ENCODE results near the gene CPS1. TPM values are rescaled to one million over a fixed set of nuclear protein-coding genes. Genes with fewer than 3 reads are reported as not detected.

Gene CPS1
- total RNA-seq, 1 donor from 2014 or later = 8.0 TPM

DNA sequence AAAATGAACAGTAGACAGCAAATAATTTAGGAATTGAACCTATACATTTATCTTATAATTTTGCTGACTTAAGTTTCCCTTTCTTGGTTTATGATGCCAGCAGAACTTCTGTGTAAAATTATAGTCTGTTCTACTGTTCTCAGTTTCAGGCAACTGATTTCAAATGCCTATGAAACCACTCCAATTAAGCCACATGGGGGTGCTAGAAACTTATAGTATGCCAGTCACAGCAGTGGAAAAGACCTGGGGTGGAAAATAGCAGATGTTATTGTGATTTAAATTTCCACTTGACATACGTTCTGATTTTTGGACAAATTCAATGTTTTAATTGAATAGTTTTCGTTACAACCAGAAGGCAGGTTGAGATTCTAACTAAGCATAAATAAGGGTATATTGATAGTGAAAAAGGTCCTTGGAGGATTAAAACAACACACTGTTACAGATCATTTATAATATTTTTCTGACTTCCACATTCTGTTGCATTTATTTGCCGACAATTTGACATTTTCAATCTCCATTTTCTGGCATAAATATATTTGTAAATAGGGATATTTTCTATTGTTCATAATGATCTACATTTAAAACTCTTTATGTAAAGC, 61.4 kb downstream of the CPS1 start:
- DNase-seq (ENCODE audit: low read depth) (peak; percentile 27), FAIRE-seq (no peak)
- Histone ChIP-seq H3K36me3 (ENCODE audit: insufficient read depth, low read length) (no peaks in the 10 kb centered on the region), H3K27ac (ENCODE audit: low read depth, low read length) (no peak overlapping the region), H3K9me3 (ENCODE audit: insufficient read depth, low read depth, low read length) (no peaks in the 10 kb centered on the region), H3K9ac (ENCODE audit: low read length) (no peak overlapping the region), H4K20me1 (ENCODE audit: insufficient read depth, low read length) (no peaks in the 10 kb centered on the region), H3K4me3 (ENCODE audit: insufficient read depth, low read depth, low read length) (no peak overlapping the region), H3K27me3 (ENCODE audit: insufficient read depth, low read length) (no peaks in the 10 kb centered on the region), H2AFZ (ENCODE audit: low read depth, low read length) (no peak overlapping the region), H3K79me2 (ENCODE audit: insufficient read depth, low read length) (no peaks in the 10 kb centered on the region), H3K4me1 (ENCODE audit: insufficient read depth, low read length) (no peaks in the 10 kb centered on the region), H3K4me2 (ENCODE audit: low read length) (no peak overlapping the region)
- Mint-ChIP-seq H3K9me3 (ENCODE audit: unreplicated experiment) (peaks cover 3% of the 10 kb centered on the region), H3K27ac (ENCODE audit: unreplicated experiment) (no peak overlapping the region), H3K27me3 (ENCODE audit: low read depth, unreplicated experiment) (no peaks in the 10 kb centered on the region), H3K4me3 (ENCODE audit: unreplicated experiment) (no peak overlapping the region), H3K4me1 (ENCODE audit: low read depth, unreplicated experiment) (peaks cover 2% of the 10 kb centered on the region), H3K36me3 (ENCODE audit: low read depth, unreplicated experiment) (no peaks in the 10 kb centered on the region)
- TF ChIP-seq, protein P1, sequence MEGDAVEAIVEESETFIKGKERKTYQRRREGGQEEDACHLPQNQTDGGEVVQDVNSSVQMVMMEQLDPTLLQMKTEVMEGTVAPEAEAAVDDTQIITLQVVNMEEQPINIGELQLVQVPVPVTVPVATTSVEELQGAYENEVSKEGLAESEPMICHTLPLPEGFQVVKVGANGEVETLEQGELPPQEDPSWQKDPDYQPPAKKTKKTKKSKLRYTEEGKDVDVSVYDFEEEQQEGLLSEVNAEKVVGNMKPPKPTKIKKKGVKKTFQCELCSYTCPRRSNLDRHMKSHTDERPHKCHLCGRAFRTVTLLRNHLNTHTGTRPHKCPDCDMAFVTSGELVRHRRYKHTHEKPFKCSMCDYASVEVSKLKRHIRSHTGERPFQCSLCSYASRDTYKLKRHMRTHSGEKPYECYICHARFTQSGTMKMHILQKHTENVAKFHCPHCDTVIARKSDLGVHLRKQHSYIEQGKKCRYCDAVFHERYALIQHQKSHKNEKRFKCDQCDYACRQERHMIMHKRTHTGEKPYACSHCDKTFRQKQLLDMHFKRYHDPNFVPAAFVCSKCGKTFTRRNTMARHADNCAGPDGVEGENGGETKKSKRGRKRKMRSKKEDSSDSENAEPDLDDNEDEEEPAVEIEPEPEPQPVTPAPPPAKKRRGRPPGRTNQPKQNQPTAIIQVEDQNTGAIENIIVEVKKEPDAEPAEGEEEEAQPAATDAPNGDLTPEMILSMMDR (IDR thresholded peaks at IDR 0.05; ENCODE audit: insufficient read depth, low read depth, low read length) = peak; percentile 78
- no peak for TF ChIP-seq EZH2 (IDR thresholded peaks at IDR 0.05; ENCODE audit: insufficient read depth, low read length)

GRCh38 chr2:210620456-210620855, 64.1 kb downstream of the CPS1 start:
- DNase-seq (ENCODE audit: low read depth) = no peak
- Histone ChIP-seq H3K79me2 (ENCODE audit: insufficient read depth, low read length) (no peaks in the 10 kb centered on the region), H3K4me2 (ENCODE audit: low read length) (no peak overlapping the region), H3K4me1 (ENCODE audit: insufficient read depth, low read length) (no peaks in the 10 kb centered on the region), H4K20me1 (ENCODE audit: insufficient read depth, low read length) (no peaks in the 10 kb centered on the region), H2AFZ (ENCODE audit: low read depth, low read length) (no peak overlapping the region), H3K9me3 (ENCODE audit: insufficient read depth, low read depth, low read length) (no peaks in the 10 kb centered on the region), H3K9ac (ENCODE audit: low read length) (no peak overlapping the region), H3K36me3 (ENCODE audit: insufficient read depth, low read length) (no peaks in the 10 kb centered on the region), H3K27ac (ENCODE audit: low read depth, low read length) (no peak overlapping the region), H3K4me3 (ENCODE audit: insufficient read depth, low read depth, low read length) (no peak overlapping the region), H3K27me3 (ENCODE audit: insufficient read depth, low read length) (no peaks in the 10 kb centered on the region)
- H3K27me3 Mint-ChIP-seq (ENCODE audit: low read depth, unreplicated experiment) = no peaks in the 10 kb centered on the region
- TF ChIP-seq EZH2 (IDR thresholded peaks at IDR 0.05; ENCODE audit: insufficient read depth, low read length) = no peak
- TF ChIP-seq, protein P1 (IDR thresholded peaks at IDR 0.05; ENCODE audit: insufficient read depth, low read depth, low read length) = no peak
- FAIRE-seq = no peak
- H3K36me3 Mint-ChIP-seq (ENCODE audit: low read depth, unreplicated experiment) = no peaks in the 10 kb centered on the region
- no peak overlapping the region for H3K27ac Mint-ChIP-seq (ENCODE audit: unreplicated experiment)
- peaks cover 2% of the 10 kb centered on the region for H3K4me1 Mint-ChIP-seq (ENCODE audit: low read depth, unreplicated experiment)
- no peaks in the 10 kb centered on the region for H3K9me3 Mint-ChIP-seq (ENCODE audit: unreplicated experiment)
- H3K4me3 Mint-ChIP-seq (ENCODE audit: unreplicated experiment) = no peak overlapping the region

DNA sequence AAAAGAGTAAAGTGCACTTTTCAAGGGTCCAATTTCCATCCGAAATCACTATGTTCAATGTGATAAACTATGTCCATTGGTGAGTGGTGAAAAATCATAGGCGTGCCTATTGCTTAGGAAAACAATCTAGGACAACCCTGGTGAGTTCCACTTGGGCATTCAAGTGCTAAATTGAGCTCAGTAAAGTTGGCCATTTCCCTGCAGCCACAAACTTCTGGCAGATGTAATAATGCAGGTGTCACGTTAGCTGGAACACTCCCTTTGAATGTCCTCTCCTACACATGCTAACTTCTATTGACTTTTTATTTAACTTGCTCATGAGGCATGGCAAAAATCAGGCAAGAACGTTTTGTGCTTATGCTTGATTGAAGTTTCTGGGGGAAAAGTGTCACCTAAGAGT, 67.1 kb downstream of the CPS1 start:
- no peak for FAIRE-seq
- H3K9me3 Mint-ChIP-seq (ENCODE audit: unreplicated experiment) = no peaks in the 10 kb centered on the region
- H4K20me1 ChIP-seq (ENCODE audit: insufficient read depth, low read length) = no peaks in the 10 kb centered on the region
- no peak overlapping the region for H3K4me3 ChIP-seq (ENCODE audit: insufficient read depth, low read depth, low read length)
- H3K9ac ChIP-seq (ENCODE audit: low read length) = no peak overlapping the region
- H3K4me2 ChIP-seq (ENCODE audit: low read length) = no peak overlapping the region
- no peaks in the 10 kb centered on the region for H3K36me3 Mint-ChIP-seq (ENCODE audit: low read depth, unreplicated experiment)
- no peaks in the 10 kb centered on the region for H3K27me3 Mint-ChIP-seq (ENCODE audit: low read depth, unreplicated experiment)
- H3K9me3 ChIP-seq (ENCODE audit: insufficient read depth, low read depth, low read length) = no peaks in the 10 kb centered on the region
- H3K27me3 ChIP-seq (ENCODE audit: insufficient read depth, low read length) = no peaks in the 10 kb centered on the region
- peaks cover 3% of the 10 kb centered on the region for H3K4me1 ChIP-seq (ENCODE audit: insufficient read depth, low read length)
- no peak overlapping the region for H3K27ac Mint-ChIP-seq (ENCODE audit: unreplicated experiment)
- no peaks in the 10 kb centered on the region for H3K36me3 ChIP-seq (ENCODE audit: insufficient read depth, low read length)
- DNase-seq (ENCODE audit: low read depth) = no peak
- H3K27ac ChIP-seq (ENCODE audit: low read depth, low read length) = no peak overlapping the region
- H3K4me3 Mint-ChIP-seq (ENCODE audit: unreplicated experiment) = no peak overlapping the region
- no peaks in the 10 kb centered on the region for H3K79me2 ChIP-seq (ENCODE audit: insufficient read depth, low read length)
- H2AFZ ChIP-seq (ENCODE audit: low read depth, low read length) = no peak overlapping the region
- TF ChIP-seq, protein P1 (IDR thresholded peaks at IDR 0.05; ENCODE audit: insufficient read depth, low read depth, low read length) = no peak
- TF ChIP-seq EZH2 (IDR thresholded peaks at IDR 0.05; ENCODE audit: insufficient read depth, low read length) = no peak
- H3K4me1 Mint-ChIP-seq (ENCODE audit: low read depth, unreplicated experiment) = peaks cover 10% of the 10 kb centered on the region

Measured in astrocyte (in vitro differentiated cells and primary cell).